Gastrocnemius medialis (tissue), 4 donors: ENCODE data around the gene EHMT2. TPM values are rescaled to one million over a fixed set of nuclear protein-coding genes. Genes with fewer than 3 reads are reported as not detected.
"Not testable (repeated sequence)": the region's sequence is repeated elsewhere in the genome, so short reads cannot be mapped to it uniquely, and the experiment has no call there.

ENCODE experiments used
- ATAC-seq, 2 donors: fragments of 150-250 bp; one replicate each; pipeline ENCODE4 v1.9.1; 2016
- DNase-seq, 2 donors: peaks; one replicate each; pipeline ENCODE4 v3.0.0-alpha.2; 2019
- H3K27ac ChIP-seq, 4 donors: fragments of 200-600 bp; sonication (generic); 1 replicate in 1 of 4; 2 replicates in 3 of 4; pipeline ENCODE4 v1.5.1; 2016 to 2018; ENCODE audit warnings: mild to moderate bottlenecking in 2 of 4, moderate library complexity in 1 of 4
- H3K27me3 ChIP-seq, 3 donors: fragments of 200-600 bp; sonication (generic) in 2 of 3; 1 replicate in 1 of 3; 2 replicates in 2 of 3; pipeline versions ENCODE4 v1.5.1 to v1.6.0; 2016 to 2019; ENCODE audit warnings: mild to moderate bottlenecking in 1 of 3, moderate library complexity in 1 of 3
- H3K36me3 ChIP-seq, 2 donors: fragments of 200-600 bp; sonication (generic) in 1 of 2; one replicate each; pipeline ENCODE4 v1.5.1; 2017 to 2018
- H3K4me1 ChIP-seq, 2 donors: fragments of 200-600 bp; sonication (generic) in 1 of 2; one replicate each; pipeline ENCODE4 v1.5.1; 2016 to 2017; ENCODE audit warnings: mild to moderate bottlenecking in 2 of 2
- H3K4me3 ChIP-seq, 4 donors: fragments of 200-600 bp; sonication (generic) in 3 of 4; 1 replicate in 1 of 4; 2 replicates in 3 of 4; pipeline ENCODE4 v1.5.1; 2016 to 2019; ENCODE audit warnings: mild to moderate bottlenecking in 2 of 4
- H3K9me3 ChIP-seq, 3 donors: fragments of 200-600 bp; sonication (generic) in 2 of 3; 1 replicate in 1 of 3; 2 replicates in 2 of 3; pipeline ENCODE4 v1.5.1; 2016 to 2019
- CTCF ChIP-seq, 5 experiments: fragments of 450-650 bp in 3 of 5; fragments of 200-600 bp in 2 of 5; sonication (generic) in 2 of 5; IDR thresholded peaks in 4 of 5; conservative IDR thresholded peaks in 1 of 5; 1 replicate in 4 of 5; 2 replicates in 1 of 5; pipeline ENCODE4 v1.5.1; 2016 to 2019; ENCODE audit warnings: antibody characterized with exemption in 5 of 5, mild to moderate bottlenecking in 3 of 5, moderate library complexity in 3 of 5
- POLR2A ChIP-seq, 2 donors: fragments of 450-650 bp; IDR thresholded peaks; one replicate each; pipeline ENCODE4 v1.6.1; 2017; ENCODE audit warnings: antibody characterized with exemption in 2 of 2, mild to moderate bottlenecking in 2 of 2, moderate library complexity in 2 of 2
- in situ Hi-C, 4 donors: fragments of 200-750 bp; cut with MboI; loops; one replicate each; pipeline versions ENCODE4 v1.15.0 to v1.8.0; 2017; ENCODE audit warnings: low sequenced_read_pairs in 4 of 4
- intact Hi-C: fragments of 100-400 bp; cut with DNase I; formaldehyde crosslinking; loops from one replicate; pipeline ENCODE4 v1.15.1; 2023; ENCODE audit warnings: low total_unique reads
- total RNA-seq, 4 donors: library from RNA; depleted of rRNA; stranded (reverse); fragments of >200 nt; gene quantifications; one replicate each; pipeline versions ENCODE4 v1.1.0 to v1.2.3, GENCODE V29; 2016

Gene EHMT2
- total RNA-seq, 4 donors from 2014 or later: 8.4 to 17.5 (median 13.0) TPM

- ATAC-seq (no peak), DNase-seq (no peak)
- no peaks in the 10 kb centered on the region for H3K27me3 ChIP-seq
- TF ChIP-seq CTCF (IDR thresholded peaks at IDR 0.05 in 4 of 5, conservative IDR thresholded peaks at IDR 0.05 in 1 of 5) (no peak), POLR2A (IDR thresholded peaks at IDR 0.05) (no peak)
- H3K27ac ChIP-seq: no peak overlapping the region
- in situ Hi-C loops (loop anchor here in 2 of 4 donors (10.0 kb wide), 1 partner anchor 46 kb away; the partner anchor contains the start of genes NELFE (in 2 of the 2) and SKIC2 (in 2 of the 2)), intact Hi-C loops (no loop called here)
- no peaks in the 10 kb centered on the region for H3K9me3 ChIP-seq
- H3K4me3 ChIP-seq: no peak overlapping the region
- H3K36me3 ChIP-seq: no peaks in the 10 kb centered on the region
- no peaks in the 10 kb centered on the region for H3K4me1 ChIP-seq
These were observed 11.3 kb upstream of the EHMT2 start for GRCh38 chr6:31908791-31909190.

DNA sequence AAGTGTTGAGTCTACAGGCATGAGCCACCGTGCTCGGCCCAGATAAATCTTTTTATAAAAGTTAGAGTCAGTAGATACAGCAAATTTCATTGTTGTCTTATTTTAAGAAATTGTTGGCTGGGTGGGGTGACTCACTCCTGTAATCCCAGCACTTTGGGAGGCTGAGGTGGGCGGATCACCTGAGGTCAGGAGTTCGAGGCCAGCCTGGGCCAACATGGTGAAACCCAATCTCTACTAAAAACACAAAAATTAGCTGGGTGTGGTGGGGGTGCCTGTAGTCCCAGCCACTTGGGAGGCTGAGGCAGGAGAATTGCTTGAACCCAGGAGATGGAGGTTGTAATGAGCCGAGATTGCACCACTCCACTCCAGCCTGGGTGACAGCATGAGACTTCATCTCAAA is 10.8 kb upstream of the EHMT2 start:
- H3K4me1 ChIP-seq, DNase-seq, H3K9me3 ChIP-seq, H3K36me3 ChIP-seq, H3K4me3 ChIP-seq, H3K27ac ChIP-seq, ATAC-seq, H3K27me3 ChIP-seq, intact Hi-C loops: not testable (repeated sequence)
- in situ Hi-C loops: loop anchor here in 2 of 4 donors (10.0 kb wide), 1 partner anchor 47 kb away; the partner anchor contains the start of genes NELFE (in 2 of the 2) and SKIC2 (in 2 of the 2)

DNA sequence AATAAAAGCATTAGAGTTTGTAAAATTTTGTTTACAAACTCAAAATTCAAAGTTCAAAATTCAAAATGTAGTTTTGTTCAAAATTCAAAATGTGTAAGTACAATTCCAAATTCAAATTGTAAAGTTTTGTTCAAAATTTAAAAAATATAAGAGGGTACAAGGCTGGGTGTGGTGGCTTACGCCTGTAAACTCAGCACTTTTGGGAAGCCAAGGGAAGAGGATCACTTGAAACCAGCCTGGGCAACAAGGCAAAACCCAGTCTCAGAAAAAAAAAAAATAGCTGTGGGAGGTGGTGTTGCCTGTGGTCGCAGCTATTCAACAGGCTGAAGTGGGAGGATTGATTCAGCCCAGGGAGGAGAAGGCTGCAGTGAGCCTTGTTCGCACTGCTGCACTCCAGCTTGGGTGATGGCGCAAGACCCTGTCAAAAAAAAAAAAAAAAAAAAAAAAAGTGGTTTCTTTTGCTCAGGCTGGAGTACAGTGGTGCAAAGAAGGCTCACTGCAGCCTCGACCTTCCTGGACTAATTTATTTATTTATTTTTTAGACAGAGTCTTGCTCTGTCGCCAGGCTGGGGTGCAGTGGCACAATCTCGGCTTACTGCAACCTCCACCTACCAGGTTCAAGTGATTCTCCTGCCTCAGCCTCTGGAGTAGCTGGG is 9.8 kb upstream of the EHMT2 start:
- H3K4me3 ChIP-seq: no peak overlapping the region
- intact Hi-C loops (no loop called here), in situ Hi-C loops (loop anchor here in 2 of 4 donors (10.0 kb wide), 1 partner anchor 48 kb away; the partner anchor contains the start of genes NELFE (in 2 of the 2) and SKIC2 (in 2 of the 2))
- H3K27ac ChIP-seq: no peak overlapping the region
- no peaks in the 10 kb centered on the region for H3K36me3 ChIP-seq
- no peaks in the 10 kb centered on the region for H3K9me3 ChIP-seq
- H3K4me1 ChIP-seq: peaks cover 7% of the 10 kb centered on the region in 2 donors
- no peak for TF ChIP-seq CTCF (IDR thresholded peaks at IDR 0.05 in 4 of 5, conservative IDR thresholded peaks at IDR 0.05 in 1 of 5)
- TF ChIP-seq POLR2A (IDR thresholded peaks at IDR 0.05): no peak
- H3K27me3 ChIP-seq: no peaks in the 10 kb centered on the region
- ATAC-seq: no peak
- no peak for DNase-seq

- intact Hi-C loops: not testable (repeated sequence)
These were observed 9.2 kb upstream of the EHMT2 start for GRCh38 chr6:31906727-31907126.

DNA sequence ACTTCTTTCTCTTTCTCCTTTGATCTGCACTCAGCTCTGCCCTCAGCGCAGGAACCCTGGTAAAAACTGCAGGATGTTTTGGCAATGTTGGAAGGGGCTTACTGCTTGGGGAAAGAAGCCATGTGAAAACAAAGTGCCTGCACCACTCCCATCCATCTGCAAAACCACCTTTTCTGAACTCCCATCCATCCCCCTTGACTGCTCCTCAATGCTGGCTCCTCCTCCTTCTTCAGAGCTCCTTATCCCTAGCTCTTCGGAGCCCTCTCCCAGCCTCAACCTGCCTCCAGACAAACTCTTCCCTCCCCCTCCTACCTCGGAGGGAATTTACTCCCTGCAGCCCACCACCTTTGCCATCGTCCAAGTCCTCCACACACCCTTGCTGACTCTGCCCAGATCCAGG is 8.6 kb upstream of the EHMT2 start:
- Histone ChIP-seq H3K4me1 (peaks cover 7% of the 10 kb centered on the region in 2 donors), H3K4me3 (no peak overlapping the region), H3K36me3 (no peaks in the 10 kb centered on the region), H3K9me3 (no peaks in the 10 kb centered on the region), H3K27ac (no peak overlapping the region), H3K27me3 (no peaks in the 10 kb centered on the region)
- TF ChIP-seq CTCF (IDR thresholded peaks at IDR 0.05 in 4 of 5, conservative IDR thresholded peaks at IDR 0.05 in 1 of 5): no peak
- TF ChIP-seq POLR2A (IDR thresholded peaks at IDR 0.05): no peak
- in situ Hi-C loops (loop anchor here in 2 of 4 donors (10.0 kb wide), 1 partner anchor 49 kb away; the partner anchor contains the start of genes NELFE (in 2 of the 2) and SKIC2 (in 2 of the 2)), intact Hi-C loops (no loop called here)
- DNase-seq (no peak), ATAC-seq (no peak)

More at GRCh38 chr6:31906727-31907126, 9.2 kb upstream of the EHMT2 start:
- not testable (repeated sequence) for H3K4me3 ChIP-seq, H3K9me3 ChIP-seq, H3K36me3 ChIP-seq, H3K27me3 ChIP-seq, DNase-seq, H3K4me1 ChIP-seq, H3K27ac ChIP-seq, ATAC-seq
- in situ Hi-C loops: loop anchor here in 2 of 4 donors (10.0 kb wide), 1 partner anchor 48 kb away; the partner anchor contains the start of genes NELFE (in 2 of the 2) and SKIC2 (in 2 of the 2)
